Measurements from ENCODE around the gene UBR4.

GRCh38 chr1:19074361-19074901 is 135.6 kb downstream of the UBR4 start:
- TF ChIP-seq TAF1 (IDR thresholded peaks at IDR 0.05; ENCODE audit: borderline replicate concordance, low read depth, low read length) (no peak), POLR2AphosphoS5 (IDR thresholded peaks at IDR 0.05; ENCODE audit: low read depth, low read length) (no peak)
